ENCODE measurements around the gene STK38. TPM values are rescaled to one million over a fixed set of nuclear protein-coding genes. Genes with fewer than 3 reads are reported as not detected.

The STK38 gene
- total and polyA plus RNA-seq, 2 of the 13 experiments (the other 11 are each of a cell fraction or from before 2014, with no cell fraction given), result 10.3 to 20.7 TPM

DNA sequence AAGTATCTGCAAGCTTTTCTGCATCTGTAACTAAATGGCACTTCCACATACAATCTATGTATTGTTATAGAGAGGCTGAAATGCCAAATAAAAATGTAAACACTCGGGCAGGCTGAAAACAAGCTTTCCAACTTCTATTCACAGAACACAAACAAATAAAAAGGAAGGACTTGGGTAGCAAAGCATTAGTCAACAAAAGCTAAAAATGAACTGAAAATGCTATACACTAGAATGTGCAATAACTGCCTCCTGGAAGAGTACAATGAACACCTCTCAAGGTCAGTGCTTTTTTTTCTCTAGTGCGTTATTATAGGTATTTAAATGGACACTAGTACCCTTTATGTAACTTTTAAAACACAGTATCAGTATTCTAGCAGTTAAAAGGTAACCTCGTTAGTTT is 31.4 kb downstream of the STK38 start (continued):
- TF ChIP-seq FOXP1 (IDR thresholded peaks at IDR 0.05), result no peak
- TF ChIP-seq FOXP1 (CRISPR knock-in tag; IDR thresholded peaks at IDR 0.05), result peak; percentile 67

DNA sequence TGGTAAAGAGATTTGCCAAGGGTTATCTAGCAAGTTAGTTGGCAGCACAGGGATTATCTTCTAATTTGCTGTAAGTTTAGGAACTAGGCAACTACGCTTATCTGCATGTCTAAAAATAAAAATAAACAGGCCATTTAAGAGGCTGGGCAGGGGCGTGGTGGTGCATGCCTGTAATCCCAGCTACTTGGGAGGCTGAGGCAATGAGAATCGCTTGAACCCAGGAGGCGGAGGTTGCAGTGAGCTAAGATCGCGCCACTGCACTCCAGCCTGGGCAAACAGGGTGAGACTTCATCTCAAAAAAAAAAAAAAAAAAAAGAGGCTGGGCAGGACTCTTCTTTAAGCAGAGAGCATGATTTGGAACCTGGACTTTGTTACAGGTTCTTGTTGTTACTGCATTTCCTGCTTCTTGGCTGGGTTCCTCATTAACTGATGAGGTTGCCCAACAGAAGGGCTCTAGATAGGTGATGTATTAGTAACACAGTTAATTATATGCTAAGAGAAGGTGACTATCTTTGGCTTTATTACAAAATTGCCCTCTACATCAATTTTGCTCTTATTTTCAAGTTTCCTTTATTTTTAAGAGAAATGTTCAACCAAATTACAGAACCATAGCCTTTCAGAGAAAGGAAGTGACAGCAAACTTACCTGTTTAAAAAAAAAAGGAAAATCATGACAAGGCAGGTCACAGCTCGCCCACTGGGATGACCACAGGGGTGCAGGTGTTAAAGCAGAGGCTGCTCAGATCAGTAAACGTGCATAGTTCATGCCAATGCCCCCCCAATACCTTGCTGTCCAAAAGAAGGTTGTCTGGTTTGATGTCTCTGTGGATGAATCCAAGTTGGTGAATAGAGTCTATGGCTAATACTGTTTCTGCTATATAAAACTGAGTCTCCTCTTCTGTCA is 32.5 kb downstream of the STK38 start:
- WGBS (ENCODE audit: low lambda C conversion rate), result 78% methylated on average over 8 of the region's 8 CpGs
- Histone ChIP-seq H3K4me1 (ENCODE audit: insufficient read depth, low read length) (peaks cover 31% of the 10 kb centered on the region), H2AFZ (ENCODE audit: low read length) (no peak overlapping the region), H3K36me3 (replicated peaks in 1 of 2; ENCODE audit: control insufficient read depth in 1 of 2, insufficient read depth in 2 of 2, low read length in 2 of 2) (peaks cover 10 to 20% of the 10 kb centered on the region in 2 experiments), H3K9ac (ENCODE audit: insufficient read depth, low read depth, low read length) (no peak overlapping the region), H3K4me2 (ENCODE audit: low read depth, low read length) (0 out of 2 replicates have a peak overlapping the region, but pooled peaks have one; percentile 2), H3K79me2 (ENCODE audit: insufficient read depth, low read length) (no peaks in the 10 kb centered on the region), H4K20me1 (ENCODE audit: insufficient read depth, low read length) (no peaks in the 10 kb centered on the region), H3K27me3 (ENCODE audit: control insufficient read depth in 1 of 2, insufficient read depth in 2 of 2, low read length in 2 of 2) (no peaks in the 10 kb centered on the region), H3K27ac (ENCODE audit: extremely low read length, insufficient read depth, low read length) (peak overlapping the region; percentile 34), H3K9me3 (ENCODE audit: low read length) (no peaks in the 10 kb centered on the region), H3K4me3 (replicated peaks in 1 of 3; ENCODE audit: insufficient read depth in 1 of 3, low read depth in 2 of 3, low read length in 3 of 3) (no peak overlapping the region)
- FAIRE-seq (no peak), ATAC-seq (peak; percentile 68), DNase-seq (ENCODE audit: low spot score) (peak; percentile 30)
- ChIA-PET CTCF (ENCODE audit: low intra/inter-chr PET ratio, low total read pairs) (no interaction called here), POLR2A (interaction anchor here (1.3 kb wide), 1 partner anchor 23 kb away, joined by 3 read pairs; no protein-coding TSS in a partner anchor)
- intact Hi-C loops (cut with micrococcal nuclease; ENCODE audit: unreplicated experiment) (no loop called here), in situ Hi-C loops (cut with HindIII; ENCODE audit: extremely low pct_ligation_motif_present, low pct_unique_long_range_greater_than_20kb) (no loop called here)
- no TSS peak for BruUV-seq (replicated peaks)
- TF ChIP-seq RCOR2 (CRISPR knock-in tag; IDR thresholded peaks at IDR 0.05) (no peak), MED1 (CRISPR knock-in tag; IDR thresholded peaks at IDR 0.05) (0 out of 2 replicates have a peak, but pooled peaks have one; percentile 15), PHF20 (CRISPR knock-in tag; IDR thresholded peaks at IDR 0.05) (no peak), ZNF841 (CRISPR knock-in tag; IDR thresholded peaks at IDR 0.05; ENCODE audit: borderline replicate concordance) (no peak), TOPORS (CRISPR knock-in tag; IDR thresholded peaks at IDR 0.05) (no peak), IKZF4 (CRISPR knock-in tag; IDR thresholded peaks at IDR 0.05; ENCODE audit: borderline replicate concordance, low read depth, not compliant biosample characterization) (no peak), CENPT (CRISPR knock-in tag; IDR thresholded peaks at IDR 0.05; ENCODE audit: low read depth) (no peak), ZNF788 (CRISPR knock-in tag; IDR thresholded peaks at IDR 0.05; ENCODE audit: borderline replicate concordance) (no peak)
- TF ChIP-seq, protein P1, sequence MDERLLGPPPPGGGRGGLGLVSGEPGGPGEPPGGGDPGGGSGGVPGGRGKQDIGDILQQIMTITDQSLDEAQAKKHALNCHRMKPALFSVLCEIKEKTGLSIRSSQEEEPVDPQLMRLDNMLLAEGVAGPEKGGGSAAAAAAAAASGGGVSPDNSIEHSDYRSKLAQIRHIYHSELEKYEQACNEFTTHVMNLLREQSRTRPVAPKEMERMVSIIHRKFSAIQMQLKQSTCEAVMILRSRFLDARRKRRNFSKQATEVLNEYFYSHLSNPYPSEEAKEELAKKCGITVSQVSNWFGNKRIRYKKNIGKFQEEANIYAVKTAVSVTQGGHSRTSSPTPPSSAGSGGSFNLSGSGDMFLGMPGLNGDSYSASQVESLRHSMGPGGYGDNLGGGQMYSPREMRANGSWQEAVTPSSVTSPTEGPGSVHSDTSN (CRISPR knock-in tag; IDR thresholded peaks at IDR 0.05), result no peak
- TF ChIP-seq, protein P2, sequence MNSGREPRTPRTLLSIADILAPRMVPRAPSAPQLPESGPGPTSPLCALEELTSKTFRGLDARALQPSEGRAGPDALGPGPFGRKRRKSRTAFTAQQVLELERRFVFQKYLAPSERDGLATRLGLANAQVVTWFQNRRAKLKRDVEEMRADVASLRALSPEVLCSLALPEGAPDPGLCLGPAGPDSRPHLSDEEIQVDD (CRISPR knock-in tag; IDR thresholded peaks at IDR 0.05; ENCODE audit: borderline replicate concordance), result no peak
- TF ChIP-seq, protein P3, sequence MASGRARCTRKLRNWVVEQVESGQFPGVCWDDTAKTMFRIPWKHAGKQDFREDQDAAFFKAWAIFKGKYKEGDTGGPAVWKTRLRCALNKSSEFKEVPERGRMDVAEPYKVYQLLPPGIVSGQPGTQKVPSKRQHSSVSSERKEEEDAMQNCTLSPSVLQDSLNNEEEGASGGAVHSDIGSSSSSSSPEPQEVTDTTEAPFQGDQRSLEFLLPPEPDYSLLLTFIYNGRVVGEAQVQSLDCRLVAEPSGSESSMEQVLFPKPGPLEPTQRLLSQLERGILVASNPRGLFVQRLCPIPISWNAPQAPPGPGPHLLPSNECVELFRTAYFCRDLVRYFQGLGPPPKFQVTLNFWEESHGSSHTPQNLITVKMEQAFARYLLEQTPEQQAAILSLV (CRISPR knock-in tag; IDR thresholded peaks at IDR 0.05; ENCODE audit: borderline replicate concordance), result no peak
- TF ChIP-seq, protein P4, sequence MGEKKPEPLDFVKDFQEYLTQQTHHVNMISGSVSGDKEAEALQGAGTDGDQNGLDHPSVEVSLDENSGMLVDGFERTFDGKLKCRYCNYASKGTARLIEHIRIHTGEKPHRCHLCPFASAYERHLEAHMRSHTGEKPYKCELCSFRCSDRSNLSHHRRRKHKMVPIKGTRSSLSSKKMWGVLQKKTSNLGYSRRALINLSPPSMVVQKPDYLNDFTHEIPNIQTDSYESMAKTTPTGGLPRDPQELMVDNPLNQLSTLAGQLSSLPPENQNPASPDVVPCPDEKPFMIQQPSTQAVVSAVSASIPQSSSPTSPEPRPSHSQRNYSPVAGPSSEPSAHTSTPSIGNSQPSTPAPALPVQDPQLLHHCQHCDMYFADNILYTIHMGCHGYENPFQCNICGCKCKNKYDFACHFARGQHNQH (CRISPR knock-in tag; IDR thresholded peaks at IDR 0.05), result no peak
- TF ChIP-seq, protein P5, sequence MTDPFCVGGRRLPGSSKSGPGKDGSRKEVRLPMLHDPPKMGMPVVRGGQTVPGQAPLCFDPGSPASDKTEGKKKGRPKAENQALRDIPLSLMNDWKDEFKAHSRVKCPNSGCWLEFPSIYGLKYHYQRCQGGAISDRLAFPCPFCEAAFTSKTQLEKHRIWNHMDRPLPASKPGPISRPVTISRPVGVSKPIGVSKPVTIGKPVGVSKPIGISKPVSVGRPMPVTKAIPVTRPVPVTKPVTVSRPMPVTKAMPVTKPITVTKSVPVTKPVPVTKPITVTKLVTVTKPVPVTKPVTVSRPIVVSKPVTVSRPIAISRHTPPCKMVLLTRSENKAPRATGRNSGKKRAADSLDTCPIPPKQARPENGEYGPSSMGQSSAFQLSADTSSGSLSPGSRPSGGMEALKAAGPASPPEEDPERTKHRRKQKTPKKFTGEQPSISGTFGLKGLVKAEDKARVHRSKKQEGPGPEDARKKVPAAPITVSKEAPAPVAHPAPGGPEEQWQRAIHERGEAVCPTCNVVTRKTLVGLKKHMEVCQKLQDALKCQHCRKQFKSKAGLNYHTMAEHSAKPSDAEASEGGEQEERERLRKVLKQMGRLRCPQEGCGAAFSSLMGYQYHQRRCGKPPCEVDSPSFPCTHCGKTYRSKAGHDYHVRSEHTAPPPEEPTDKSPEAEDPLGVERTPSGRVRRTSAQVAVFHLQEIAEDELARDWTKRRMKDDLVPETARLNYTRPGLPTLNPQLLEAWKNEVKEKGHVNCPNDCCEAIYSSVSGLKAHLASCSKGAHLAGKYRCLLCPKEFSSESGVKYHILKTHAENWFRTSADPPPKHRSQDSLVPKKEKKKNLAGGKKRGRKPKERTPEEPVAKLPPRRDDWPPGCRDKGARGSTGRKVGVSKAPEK (CRISPR knock-in tag; IDR thresholded peaks at IDR 0.05; ENCODE audit: borderline replicate concordance), result no peak
